Gastrocnemius medialis (tissue), 4 donors: ENCODE measurements around the gene NEK10.

Experiments
- CTCF ChIP-seq, 5 experiments: fragments of 450-650 bp in 3 of 5; fragments of 200-600 bp in 2 of 5; sonication (generic) in 2 of 5; IDR thresholded peaks in 4 of 5; conservative IDR thresholded peaks in 1 of 5; 1 replicate in 4 of 5; 2 replicates in 1 of 5; pipeline ENCODE4 v1.5.1; 2016 to 2019; ENCODE audit warnings: antibody characterized with exemption in 5 of 5, mild to moderate bottlenecking in 3 of 5, moderate library complexity in 3 of 5
- POLR2A ChIP-seq, 2 donors: fragments of 450-650 bp; IDR thresholded peaks; one replicate each; pipeline ENCODE4 v1.6.1; 2017; ENCODE audit warnings: antibody characterized with exemption in 2 of 2, mild to moderate bottlenecking in 2 of 2, moderate library complexity in 2 of 2

GRCh38 chr3:27285668-27286067 lies 83.5 kb downstream of the NEK10 start:
- TF ChIP-seq CTCF (IDR thresholded peaks at IDR 0.05 in 4 of 5, conservative IDR thresholded peaks at IDR 0.05 in 1 of 5) = no peak
- no peak for TF ChIP-seq POLR2A (IDR thresholded peaks at IDR 0.05)
